ENCODE measurements around the gene NCF2.
"Not testable (repeated sequence)": the region's sequence is repeated elsewhere in the genome, so short reads cannot be mapped to it uniquely, and the experiment has no call there.

NCF2 gene, protein sequence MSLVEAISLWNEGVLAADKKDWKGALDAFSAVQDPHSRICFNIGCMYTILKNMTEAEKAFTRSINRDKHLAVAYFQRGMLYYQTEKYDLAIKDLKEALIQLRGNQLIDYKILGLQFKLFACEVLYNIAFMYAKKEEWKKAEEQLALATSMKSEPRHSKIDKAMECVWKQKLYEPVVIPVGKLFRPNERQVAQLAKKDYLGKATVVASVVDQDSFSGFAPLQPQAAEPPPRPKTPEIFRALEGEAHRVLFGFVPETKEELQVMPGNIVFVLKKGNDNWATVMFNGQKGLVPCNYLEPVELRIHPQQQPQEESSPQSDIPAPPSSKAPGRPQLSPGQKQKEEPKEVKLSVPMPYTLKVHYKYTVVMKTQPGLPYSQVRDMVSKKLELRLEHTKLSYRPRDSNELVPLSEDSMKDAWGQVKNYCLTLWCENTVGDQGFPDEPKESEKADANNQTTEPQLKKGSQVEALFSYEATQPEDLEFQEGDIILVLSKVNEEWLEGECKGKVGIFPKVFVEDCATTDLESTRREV

DNA sequence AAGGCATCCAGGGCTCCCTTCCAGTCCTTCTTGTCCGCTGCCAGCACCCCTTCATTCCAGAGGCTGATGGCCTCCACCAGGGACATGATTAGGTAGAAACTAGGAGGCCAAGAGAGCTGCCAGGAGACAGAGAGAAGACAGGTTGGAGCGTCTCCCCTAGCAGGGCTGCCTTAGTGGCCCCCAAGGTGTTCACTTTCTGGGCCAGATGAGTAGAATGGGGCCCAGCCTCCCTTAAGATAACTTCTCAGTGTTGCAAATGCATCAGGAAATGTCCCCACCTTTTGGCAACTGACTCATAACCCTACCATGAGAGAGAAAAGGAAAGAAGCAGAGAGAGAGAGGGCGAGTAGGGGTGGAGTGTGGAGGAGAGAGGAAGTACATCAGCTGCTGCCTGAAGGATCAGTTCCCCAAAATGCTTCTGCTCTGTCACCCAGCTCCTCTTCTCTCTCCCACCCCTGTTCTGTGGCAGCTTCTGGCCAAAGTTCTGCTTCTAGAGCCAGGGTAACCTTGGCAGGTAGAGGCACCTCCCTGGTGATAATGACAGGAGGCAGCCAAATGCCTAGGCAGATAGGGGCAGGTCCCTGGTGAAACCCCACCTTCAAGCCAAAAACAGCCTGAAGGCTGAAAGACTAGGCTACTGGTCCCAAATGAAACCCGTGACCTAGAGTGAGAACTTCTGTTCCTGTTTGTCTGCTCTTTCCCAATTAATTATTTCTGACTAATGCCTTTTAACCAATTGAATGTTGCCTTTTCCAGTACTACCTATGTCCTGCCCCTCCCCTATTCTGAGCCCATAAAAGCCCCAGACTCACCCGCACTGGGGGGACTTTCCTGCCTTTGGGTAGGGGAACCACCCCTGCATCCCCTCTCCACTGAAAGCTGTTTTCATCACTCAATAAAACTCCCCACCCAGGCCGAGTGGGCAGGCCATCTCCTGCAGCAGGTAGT lies at the start of gene NCF2:
NCF2 (minus strand) TSS at position 216 of the 948 bp plus-strand sequence; CDS start at position 86, 130 bp downstream.
- FAIRE-seq (peak; percentile 97), DNase-seq (ENCODE audit: insufficient read length, low spot score) (peak; percentile 58)

DNA sequence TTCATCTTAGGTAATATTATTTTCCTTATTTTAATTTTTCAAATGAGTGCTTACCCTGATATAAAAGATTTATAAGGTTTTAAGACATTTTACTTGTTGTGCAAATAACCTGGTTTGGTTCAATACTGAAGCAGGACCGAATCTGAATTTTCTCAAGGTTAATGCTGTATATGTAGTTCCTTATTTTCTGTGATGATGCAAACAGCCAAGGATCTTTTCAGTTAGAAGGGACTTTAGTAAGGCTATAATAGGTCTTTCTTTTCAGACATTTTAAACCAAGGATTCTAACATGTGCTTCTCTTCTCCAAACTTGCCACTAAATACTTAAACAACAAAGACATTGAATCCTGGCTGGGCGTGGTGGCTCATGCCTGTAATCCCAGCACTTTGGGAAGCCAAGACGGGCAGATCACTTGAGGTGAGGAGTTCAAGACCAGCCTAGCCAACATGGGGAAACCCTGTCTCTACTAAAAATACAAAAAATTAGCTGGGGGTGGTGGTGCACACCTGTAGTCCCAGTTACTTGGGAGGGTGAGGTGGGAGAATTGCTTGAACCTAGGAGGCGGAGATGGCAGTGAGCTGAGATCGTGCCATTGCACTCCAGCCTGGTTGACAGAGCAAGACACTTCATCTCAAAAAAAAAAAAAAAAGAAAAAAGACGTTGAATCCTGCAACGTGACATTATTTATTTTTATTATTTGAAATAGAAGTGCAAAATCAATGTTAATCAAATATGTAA lies 48.6 kb upstream of the NCF2 start:
- DNase-seq (ENCODE audit: insufficient read length, low spot score) (no peak), FAIRE-seq (no peak)

DNA sequence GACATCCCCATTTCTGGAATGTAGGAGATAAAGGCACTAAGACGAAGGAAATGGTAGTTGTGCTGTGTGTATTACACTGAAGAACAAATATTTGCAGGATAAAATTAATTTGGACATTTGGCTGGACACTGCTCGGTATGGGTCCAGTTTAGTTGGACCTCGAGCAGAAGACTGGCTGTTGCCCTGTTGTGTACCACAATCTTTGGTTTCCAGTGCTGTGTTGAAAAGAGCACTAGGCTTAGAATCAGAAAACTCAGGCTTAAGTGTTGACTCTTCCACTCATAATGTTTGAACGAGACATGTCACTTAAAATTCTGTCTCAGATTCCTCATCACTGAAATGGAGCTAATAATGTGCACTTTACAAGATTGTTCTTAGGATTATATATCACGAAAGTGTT lies 46.5 kb upstream of the NCF2 start:
- no peak for DNase-seq (ENCODE audit: insufficient read length, low spot score)
- FAIRE-seq: no peak

DNA sequence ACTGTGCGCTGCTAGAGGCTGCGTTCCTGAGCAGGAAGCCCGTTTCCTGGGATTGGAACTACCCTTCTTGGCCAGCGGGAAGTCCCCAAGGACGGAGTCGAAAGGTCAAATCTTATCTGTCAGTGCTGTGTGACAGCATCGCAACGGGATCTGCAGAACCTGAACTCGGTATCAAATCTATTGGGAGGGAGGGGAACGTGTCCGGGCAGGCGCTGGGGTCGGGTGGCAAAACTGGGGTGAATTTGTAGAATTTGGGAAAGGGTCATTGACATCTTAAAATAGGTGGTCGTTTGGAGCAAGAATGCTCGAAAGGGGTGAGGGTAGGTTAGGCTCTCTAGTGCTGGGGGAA lies 46.0 kb upstream of the NCF2 start:
- FAIRE-seq (no peak), DNase-seq (ENCODE audit: insufficient read length, low spot score) (no peak)

DNA sequence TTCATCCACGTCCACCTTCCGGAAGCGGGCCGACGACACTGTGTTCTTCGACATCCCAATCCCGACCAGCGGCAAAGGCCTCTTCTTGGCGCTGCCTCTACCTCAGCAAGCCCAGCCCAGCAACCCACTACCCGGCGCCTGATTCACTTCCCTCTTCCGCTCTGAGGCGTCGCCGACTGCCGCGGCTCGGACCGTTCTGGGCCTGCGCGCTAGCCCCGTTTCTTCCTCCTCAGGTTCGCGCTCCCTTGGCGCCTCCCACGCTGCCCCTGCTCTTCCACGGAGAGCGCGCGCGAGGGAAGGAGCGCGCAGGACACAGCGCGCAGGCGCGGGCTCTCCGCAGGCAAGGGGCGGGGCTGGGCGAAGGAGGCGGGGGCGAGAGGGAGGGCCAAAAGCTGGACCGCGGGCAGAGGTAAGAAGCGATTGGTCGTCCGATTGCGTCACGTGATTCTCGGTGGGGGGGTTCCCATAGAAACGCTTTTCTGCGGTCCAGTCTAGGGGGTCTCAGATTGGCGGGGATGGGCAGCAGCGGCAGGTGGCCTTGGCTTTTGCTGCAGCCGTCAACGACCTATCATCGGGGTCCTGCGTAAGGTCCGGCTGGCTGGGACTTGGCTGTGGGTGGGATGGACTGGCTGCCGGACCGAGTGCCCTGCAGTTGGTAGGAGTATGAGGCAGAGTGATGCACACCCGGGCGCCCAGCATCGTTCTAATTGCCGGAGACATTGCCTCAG lies 45.5 kb upstream of the NCF2 start, which contains the start of gene ARPC5:
ARPC5 (minus strand) TSS at position 178 of the 728 bp plus-strand sequence; CDS start at position 54, 124 bp downstream.
- FAIRE-seq: peak; percentile 91
- DNase-seq (ENCODE audit: insufficient read length, low spot score): peak; percentile 72

DNA sequence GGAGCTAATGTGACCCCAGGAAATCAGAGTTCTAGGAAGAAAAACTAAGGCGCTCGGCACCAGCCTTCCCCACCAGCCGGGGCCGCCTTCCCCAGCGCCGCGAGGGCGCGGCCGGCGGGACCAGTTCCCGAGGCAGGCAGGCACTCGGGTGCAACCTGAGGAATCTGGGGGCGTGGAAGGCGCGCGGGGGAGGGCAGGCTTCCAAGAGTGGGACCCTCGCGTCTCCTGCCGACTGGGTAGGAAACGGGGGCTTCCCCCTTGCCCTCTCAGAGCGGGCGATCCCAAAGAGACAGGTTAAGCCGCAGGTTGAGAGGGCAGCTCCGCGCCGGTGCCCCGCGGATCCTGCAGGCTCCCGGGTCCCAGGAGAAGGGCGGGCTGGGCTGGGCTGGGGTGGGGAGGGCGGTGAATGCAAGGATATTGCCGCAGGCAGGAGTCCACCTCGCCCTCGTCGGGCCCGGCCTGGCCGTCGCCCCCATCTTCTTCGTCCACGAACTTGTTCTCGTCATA lies 44.9 kb upstream of the NCF2 start:
- FAIRE-seq (no peak), DNase-seq (ENCODE audit: insufficient read length, low spot score) (no peak)

DNA sequence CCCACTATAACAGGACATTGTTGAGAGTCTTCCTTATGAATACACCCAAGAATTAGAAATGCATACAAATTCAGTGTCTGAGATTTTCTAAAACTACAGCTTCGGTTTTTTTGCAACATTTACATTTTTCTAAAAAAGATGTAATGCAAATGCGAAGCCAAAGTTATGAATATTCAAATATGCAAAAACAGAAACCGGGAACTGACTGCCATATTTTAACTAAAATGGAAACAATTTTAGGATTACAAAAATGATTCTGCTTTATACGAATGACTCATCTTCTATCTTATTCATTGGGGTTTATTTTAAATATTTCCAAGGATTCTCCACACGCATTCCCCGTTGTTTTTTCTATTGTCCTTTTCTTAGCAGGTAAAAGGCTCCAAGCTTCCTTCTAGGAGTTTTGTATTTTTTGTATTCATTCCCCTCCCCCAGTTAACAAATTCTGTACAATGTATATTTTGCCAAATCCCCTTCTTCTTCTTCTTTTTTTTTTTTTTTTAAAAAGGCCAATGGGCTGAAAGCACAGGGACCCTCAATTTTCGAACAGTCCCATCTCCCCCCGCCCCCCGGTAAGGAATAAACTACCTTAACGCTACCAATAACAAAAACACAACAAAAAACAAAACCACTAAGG lies 44.3 kb upstream of the NCF2 start:
- DNase-seq (ENCODE audit: insufficient read length, low spot score) (no peak), FAIRE-seq (peak; percentile 57)

DNA sequence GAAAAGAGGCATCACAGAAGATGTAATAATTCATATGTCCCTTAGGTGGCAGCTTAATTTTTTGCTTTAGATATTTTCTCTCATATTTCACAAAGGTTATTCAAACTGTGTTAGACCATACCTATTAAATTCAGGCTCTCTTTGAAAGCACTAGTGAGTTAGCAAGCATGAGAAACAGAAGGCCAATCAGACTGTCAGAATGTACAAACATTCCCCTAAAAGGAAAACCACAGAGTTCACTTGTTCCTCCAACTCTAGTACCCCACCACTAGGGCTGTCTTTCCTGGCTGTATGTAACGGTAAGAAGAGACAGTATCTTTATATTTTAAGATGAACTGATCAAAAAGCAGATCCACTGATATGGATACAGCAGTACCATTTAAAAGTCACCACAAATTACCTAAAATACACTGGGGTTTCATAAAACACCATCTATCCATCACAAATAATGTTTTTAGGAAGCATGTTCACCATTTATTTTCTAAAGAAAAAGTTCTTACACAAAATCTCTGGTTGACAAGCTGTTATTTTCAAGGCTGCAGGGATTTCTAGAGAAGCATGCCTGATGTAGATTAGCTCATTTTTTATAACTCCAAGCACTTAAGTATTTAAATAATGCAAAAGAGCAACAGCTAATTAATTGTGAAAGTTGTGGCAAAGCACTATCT lies 43.6 kb upstream of the NCF2 start:
- DNase-seq (ENCODE audit: insufficient read length, low spot score) (no peak), FAIRE-seq (peak; percentile 89)

DNA sequence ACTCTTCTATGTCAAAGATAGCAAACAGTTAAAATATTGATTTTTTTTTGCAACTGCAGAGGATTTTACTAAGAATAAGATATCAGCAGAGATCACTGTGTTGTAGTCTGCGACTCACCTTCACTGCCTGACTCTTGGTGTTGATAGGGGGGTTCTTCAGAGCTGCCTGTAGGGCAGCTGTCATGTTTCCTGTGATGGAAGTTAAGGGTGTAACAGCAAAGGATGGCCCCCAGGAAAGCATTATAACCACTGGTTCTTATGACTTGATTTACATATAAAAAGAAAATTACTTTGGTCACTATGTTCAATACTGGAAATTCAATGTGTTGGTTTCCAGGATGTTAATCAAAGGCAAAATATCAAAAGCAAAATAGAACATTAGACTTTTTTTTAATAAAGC lies 42.7 kb upstream of the NCF2 start:
- FAIRE-seq (peak; percentile 35), DNase-seq (ENCODE audit: insufficient read length, low spot score) (no peak)

DNA sequence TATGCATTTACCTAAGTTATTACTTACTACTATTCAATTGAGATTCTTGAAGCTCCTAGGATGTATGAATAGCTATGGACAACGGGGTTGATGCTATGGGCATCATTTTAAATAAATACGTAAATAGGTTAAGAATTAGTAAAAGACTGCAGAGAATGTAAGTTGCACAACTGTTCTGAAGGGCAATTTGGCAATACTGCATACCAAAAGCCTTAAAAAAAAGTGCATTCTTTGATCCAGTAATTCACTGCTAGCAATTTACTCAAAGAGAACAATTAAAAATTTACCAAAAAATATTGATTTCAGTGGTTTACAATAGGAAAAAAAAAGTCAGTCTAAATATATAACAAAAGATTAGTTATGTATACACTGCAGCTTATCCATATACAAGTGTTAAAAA lies 41.9 kb upstream of the NCF2 start:
- no peak for DNase-seq (ENCODE audit: insufficient read length, low spot score)
- FAIRE-seq: no peak

DNA sequence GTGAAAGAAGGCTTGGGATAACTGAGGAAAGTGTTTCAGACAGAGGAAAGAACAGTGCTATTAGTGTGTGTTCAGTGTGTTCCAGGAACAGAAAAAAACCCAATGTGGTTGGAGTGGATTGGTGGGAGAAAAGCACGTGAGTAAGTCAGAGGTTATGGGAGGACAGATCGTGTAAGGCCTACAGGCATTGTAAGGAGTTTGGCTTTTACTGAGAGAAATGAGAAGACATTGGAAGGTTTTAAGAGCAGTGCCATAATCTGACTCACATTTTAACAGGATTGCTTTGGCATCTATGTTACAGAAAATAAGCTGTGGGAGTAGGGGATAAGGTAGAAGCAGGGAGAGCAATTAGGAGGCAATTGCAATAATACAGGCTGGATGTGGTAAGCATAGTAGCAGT lies 40.5 kb upstream of the NCF2 start:
- FAIRE-seq: no peak
- DNase-seq (ENCODE audit: insufficient read length, low spot score): no peak

DNA sequence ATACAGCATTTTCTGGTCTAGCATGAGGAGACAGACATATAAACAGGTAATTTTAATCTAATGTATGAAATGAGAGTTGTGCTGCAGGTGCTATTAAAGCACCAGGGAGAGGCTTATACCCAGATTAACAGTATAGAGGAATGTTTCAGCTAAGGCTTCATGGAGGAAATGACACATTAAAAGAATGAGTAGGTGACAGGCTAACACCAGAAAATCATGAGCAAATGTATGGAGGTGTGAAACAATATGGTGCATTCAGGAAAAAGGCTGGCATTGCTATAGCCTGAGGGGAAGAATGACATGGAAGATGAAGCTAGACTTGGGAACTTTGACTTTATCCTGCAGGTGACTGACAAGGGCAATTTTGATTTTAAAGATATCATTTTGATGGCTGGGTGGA lies 38.3 kb upstream of the NCF2 start:
- DNase-seq (ENCODE audit: insufficient read length, low spot score): no peak
- FAIRE-seq: no peak

DNA sequence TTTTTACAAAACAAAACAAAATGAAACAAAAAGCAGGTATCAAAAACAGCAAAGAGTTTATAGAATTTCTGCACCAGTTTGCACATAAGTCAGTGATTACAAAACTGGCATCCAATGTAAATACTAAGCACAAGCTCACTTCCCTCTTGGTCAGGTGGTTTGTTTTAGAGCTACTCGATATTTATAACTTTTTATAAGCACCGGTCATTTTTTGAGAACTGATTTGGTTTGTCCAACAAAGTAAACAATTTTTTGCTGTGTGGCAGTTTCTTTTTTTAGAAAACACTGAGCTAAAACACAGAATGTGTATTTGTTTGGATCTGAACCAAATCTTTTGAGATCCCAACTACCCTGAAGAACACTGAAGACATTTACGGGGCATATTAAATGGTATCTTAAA lies 36.0 kb upstream of the NCF2 start:
- not testable (repeated sequence) for DNase-seq (ENCODE audit: insufficient read length, low spot score); FAIRE-seq

DNA sequence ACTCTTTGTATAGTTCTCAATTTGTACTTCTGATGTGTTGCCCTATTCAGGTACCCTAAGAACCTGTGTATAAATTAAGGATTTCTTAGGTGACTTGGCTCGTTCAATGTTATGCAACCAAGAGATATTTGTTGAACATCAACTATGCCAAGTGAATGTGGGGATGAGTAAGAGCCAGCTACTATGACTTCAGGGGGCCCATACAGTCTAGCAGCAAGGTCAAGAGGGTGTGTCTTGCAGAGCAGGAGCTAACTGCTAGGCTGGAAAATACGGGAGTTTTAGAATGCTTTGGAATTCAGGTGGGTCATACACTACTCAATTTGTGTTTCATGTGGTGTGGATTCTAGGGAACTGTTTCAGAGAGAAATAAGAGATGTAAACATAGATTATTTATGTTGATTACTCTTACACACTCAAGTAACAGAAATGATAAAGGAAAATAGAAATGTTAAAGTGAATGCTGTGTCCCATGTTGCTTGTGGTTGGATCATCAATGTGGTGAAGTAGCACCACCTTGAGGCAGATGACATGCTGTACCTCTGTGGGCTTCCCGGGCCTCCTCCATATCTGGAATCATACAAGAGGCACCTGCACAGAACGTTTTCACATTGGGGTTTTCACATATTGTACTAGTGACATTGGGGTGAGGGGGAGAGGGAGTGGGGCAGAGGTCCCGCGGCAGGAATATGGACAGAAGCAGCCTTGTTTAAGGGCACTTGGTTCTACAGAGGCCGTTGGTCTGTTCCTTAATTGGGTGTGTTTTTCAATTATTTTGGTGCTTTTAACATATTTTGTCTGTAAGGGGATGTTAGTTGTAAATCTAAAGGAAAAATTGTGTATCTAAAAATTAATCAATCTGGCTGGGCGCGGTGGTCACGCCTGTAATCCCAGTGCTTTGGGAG lies 32.9 kb upstream of the NCF2 start:
- FAIRE-seq (peak; percentile 90), DNase-seq (ENCODE audit: insufficient read length, low spot score) (no peak)

DNA sequence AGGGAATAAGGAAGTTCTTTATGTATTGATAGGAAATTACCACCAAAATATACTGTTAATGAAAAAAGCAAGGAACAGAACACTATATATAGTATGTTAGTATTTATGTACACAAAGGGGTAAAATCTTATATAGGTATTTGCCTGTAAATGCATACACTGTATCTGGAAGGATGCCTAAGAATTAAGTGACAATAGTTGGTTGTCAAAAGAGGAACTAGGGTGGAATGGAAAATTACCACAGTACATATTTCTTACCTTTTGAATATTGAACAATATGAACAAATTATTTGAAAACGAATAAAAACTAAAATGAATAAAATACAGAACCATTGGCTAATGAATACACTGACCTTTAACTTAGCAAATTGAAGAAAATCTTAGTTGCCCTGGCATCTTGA lies 31.8 kb upstream of the NCF2 start:
- no peak for DNase-seq (ENCODE audit: insufficient read length, low spot score)
- FAIRE-seq: no peak

DNA sequence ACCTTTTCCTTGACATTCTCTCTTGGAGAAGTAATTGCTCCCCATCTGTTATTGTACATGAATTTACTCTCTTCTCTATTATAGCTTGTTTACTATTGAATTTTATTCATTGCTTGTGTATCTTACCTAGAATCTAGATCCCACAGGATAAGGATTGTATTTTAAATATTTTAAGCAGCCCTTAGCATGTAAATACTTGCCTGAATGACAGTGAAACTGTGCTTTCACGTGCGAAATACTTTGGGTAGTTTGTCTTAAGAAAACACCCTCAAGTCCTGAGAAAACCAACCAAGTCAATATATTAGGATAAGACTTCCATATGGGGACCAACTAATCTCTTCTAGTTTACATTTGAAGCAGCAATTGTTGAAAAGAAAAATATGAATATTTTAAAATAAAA lies 30.1 kb upstream of the NCF2 start:
- no peak for DNase-seq (ENCODE audit: insufficient read length, low spot score)
- no peak for FAIRE-seq

DNA sequence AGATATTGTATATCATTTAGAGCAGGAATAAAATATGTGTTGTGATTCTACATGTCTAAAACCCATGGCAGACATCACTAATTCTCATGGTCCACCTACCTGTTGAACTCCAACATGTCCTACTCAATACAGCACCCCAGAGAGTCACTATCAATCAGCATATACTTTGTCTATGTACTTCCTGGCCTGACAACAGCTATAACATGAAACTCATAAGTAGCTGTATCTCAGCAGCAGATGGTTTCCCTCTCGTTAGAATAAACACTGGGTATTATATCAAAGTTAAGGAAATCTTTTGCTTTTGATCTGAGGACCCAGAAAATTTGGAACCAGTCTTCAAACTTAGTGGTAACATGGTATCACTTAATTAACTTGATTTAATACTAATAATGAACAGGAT lies 29.5 kb upstream of the NCF2 start:
- FAIRE-seq (no peak), DNase-seq (ENCODE audit: insufficient read length, low spot score) (no peak)

DNA sequence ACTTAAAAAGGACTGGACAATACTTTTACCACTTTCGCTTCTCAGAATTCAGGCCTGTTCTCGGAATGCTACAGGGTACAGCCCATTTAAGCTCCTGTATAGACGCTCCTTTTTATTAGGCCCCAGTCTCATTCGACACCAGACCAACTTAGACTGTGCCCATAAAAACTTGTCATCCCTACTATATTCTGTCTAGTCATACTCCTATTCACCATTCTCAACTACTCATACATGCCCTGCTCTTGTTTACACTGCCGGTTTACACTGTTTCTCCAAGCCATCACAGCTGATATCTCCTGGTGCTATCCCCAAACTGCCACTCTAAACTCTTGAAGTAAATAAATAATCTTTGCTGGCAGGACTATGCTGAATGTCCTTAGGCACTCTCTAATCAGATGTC lies 27.9 kb upstream of the NCF2 start:
- not testable (repeated sequence) for DNase-seq (ENCODE audit: insufficient read length, low spot score); FAIRE-seq

All from GM19239 (cell line).